ENCODE results near the gene DDX23. TPM values are rescaled to one million over a fixed set of nuclear protein-coding genes. Genes with fewer than 3 reads are reported as not detected.

The DDX23 gene
- polyA plus RNA-seq, 1 donor (not counting 4 experiments of a cell fraction or from before 2014, with no cell fraction given) = 57.8 TPM

GRCh38 chr12:48899651-48900050 lies 47.7 kb upstream of the DDX23 start:
- no peak for FAIRE-seq
- H3K9ac ChIP-seq (ENCODE audit: control insufficient read depth, extremely low read depth, insufficient read depth, low read length) = no peak overlapping the region
- H2AFZ ChIP-seq (ENCODE audit: control insufficient read depth, low read length) = no peak overlapping the region
- no peak for TF ChIP-seq EZH2 (IDR thresholded peaks at IDR 0.05; ENCODE audit: low read length)
- TF ChIP-seq CTCF (optimal IDR thresholded peaks at IDR 0.05 in 1 of 3, IDR thresholded peaks at IDR 0.05 in 1 of 3, conservative IDR thresholded peaks at IDR 0.05 in 1 of 3; ENCODE audit: extremely low read depth in 1 of 3, insufficient read depth in 2 of 3, low read length in 3 of 3) = no peak
- H3K36me3 ChIP-seq (ENCODE audit: control insufficient read depth in 2 of 2, extremely low read depth in 1 of 2, insufficient read depth in 2 of 2, low read length in 2 of 2) = no peaks in the 10 kb centered on the region
- no peaks in the 10 kb centered on the region for H3K79me2 ChIP-seq (ENCODE audit: control insufficient read depth, insufficient read depth, low read length)
- H3K9me1 ChIP-seq (ENCODE audit: control insufficient read depth, extremely low read depth, insufficient read depth, low read length) = no peaks in the 10 kb centered on the region
- H3K9me3 ChIP-seq (ENCODE audit: control insufficient read depth, low read depth, low read length) = no peaks in the 10 kb centered on the region
- H4K20me1 ChIP-seq (ENCODE audit: control insufficient read depth, extremely low read depth, insufficient read depth, low read length) = no peaks in the 10 kb centered on the region
- H3K4me1 ChIP-seq (ENCODE audit: control insufficient read depth, extremely low read depth, insufficient read depth, low read length) = no peaks in the 10 kb centered on the region
- peaks cover 3% of the 10 kb centered on the region for H3K27me3 ChIP-seq (ENCODE audit: control insufficient read depth, extremely low read depth, insufficient read depth, low read length)
- no peak overlapping the region for H3K4me2 ChIP-seq (ENCODE audit: control insufficient read depth, extremely low read depth, insufficient read depth, low read depth, low read length)
- H3K27ac ChIP-seq (ENCODE audit: control insufficient read depth, insufficient read depth, low read length) = no peak overlapping the region
- no peak overlapping the region for H3K4me3 ChIP-seq (ENCODE audit: control insufficient read depth in 2 of 3, extremely low read depth in 1 of 3, insufficient read depth in 2 of 3, low read depth in 1 of 3, low read length in 3 of 3)
- dilution Hi-C loops (cut with MboI; ENCODE audit: extremely low pct_ligation_motif_present, low sequenced_read_pairs) = no loop called here
- DNase-seq (ENCODE audit: low read depth, low spot score) = no peak

GRCh38 chr12:48894271-48894670 lies 42.3 kb upstream of the DDX23 start:
- Histone ChIP-seq H3K4me3 (ENCODE audit: control insufficient read depth in 2 of 3, extremely low read depth in 1 of 3, insufficient read depth in 2 of 3, low read depth in 1 of 3, low read length in 3 of 3) (no peak overlapping the region), H3K4me1 (ENCODE audit: control insufficient read depth, extremely low read depth, insufficient read depth, low read length) (peaks cover 4% of the 10 kb centered on the region), H3K9ac (ENCODE audit: control insufficient read depth, extremely low read depth, insufficient read depth, low read length) (no peak overlapping the region), H3K4me2 (ENCODE audit: control insufficient read depth, extremely low read depth, insufficient read depth, low read depth, low read length) (no peak overlapping the region), H3K79me2 (ENCODE audit: control insufficient read depth, insufficient read depth, low read length) (no peaks in the 10 kb centered on the region), H3K36me3 (ENCODE audit: control insufficient read depth in 2 of 2, extremely low read depth in 1 of 2, insufficient read depth in 2 of 2, low read length in 2 of 2) (no peaks in the 10 kb centered on the region), H2AFZ (ENCODE audit: control insufficient read depth, low read length) (no peak overlapping the region), H4K20me1 (ENCODE audit: control insufficient read depth, extremely low read depth, insufficient read depth, low read length) (no peaks in the 10 kb centered on the region), H3K9me3 (ENCODE audit: control insufficient read depth, low read depth, low read length) (no peaks in the 10 kb centered on the region), H3K27me3 (ENCODE audit: control insufficient read depth, extremely low read depth, insufficient read depth, low read length) (peaks cover 7% of the 10 kb centered on the region), H3K27ac (ENCODE audit: control insufficient read depth, insufficient read depth, low read length) (no peak overlapping the region), H3K9me1 (ENCODE audit: control insufficient read depth, extremely low read depth, insufficient read depth, low read length) (no peaks in the 10 kb centered on the region)
- FAIRE-seq = no peak
- TF ChIP-seq EZH2 (IDR thresholded peaks at IDR 0.05; ENCODE audit: low read length) = no peak
- no peak for TF ChIP-seq CTCF (optimal IDR thresholded peaks at IDR 0.05 in 1 of 3, IDR thresholded peaks at IDR 0.05 in 1 of 3, conservative IDR thresholded peaks at IDR 0.05 in 1 of 3; ENCODE audit: extremely low read depth in 1 of 3, insufficient read depth in 2 of 3, low read length in 3 of 3)
- DNase-seq (ENCODE audit: low read depth, low spot score) = no peak
- dilution Hi-C loops (cut with MboI; ENCODE audit: extremely low pct_ligation_motif_present, low sequenced_read_pairs) = no loop called here
